ENCODE results near the gene SPNS1.

SPNS1 gene

DNA sequence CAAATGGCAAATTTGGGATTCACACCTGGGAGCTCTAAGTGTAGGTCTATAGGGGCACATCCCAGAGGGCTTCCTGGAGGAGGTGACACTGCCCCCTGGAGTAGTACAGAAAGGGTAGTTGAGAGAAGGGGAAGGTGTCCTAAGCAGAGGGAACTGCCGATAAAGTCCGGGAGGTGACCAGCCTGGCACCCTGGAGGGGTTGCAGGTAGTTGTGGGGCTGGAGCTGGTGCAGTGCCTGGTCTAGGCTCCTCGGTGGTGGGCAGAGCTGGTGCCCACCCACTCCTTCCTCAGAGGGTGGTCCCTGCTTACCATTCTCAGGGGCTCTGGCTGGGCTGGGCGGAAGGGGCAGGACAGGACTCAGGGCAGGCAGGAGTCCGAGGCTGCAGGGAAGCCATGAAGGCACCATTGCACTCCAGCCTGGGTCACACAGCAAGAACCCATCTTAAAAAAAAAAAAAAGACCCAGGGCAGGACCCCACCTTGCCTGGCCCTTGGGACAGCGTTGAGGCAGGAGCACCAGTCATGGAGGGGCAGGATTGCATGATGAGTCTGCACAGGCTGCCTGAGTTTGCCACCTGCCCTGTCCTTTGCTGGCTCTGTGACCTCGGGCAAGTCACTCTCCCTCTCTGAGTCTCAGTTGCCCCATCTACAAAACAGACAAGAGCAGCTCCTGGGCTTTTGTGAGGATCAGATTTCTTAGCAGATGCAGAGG is 54.0 kb downstream of the SPNS1 start:
- no peak for DNase-seq (ENCODE audit: low spot score)

DNA sequence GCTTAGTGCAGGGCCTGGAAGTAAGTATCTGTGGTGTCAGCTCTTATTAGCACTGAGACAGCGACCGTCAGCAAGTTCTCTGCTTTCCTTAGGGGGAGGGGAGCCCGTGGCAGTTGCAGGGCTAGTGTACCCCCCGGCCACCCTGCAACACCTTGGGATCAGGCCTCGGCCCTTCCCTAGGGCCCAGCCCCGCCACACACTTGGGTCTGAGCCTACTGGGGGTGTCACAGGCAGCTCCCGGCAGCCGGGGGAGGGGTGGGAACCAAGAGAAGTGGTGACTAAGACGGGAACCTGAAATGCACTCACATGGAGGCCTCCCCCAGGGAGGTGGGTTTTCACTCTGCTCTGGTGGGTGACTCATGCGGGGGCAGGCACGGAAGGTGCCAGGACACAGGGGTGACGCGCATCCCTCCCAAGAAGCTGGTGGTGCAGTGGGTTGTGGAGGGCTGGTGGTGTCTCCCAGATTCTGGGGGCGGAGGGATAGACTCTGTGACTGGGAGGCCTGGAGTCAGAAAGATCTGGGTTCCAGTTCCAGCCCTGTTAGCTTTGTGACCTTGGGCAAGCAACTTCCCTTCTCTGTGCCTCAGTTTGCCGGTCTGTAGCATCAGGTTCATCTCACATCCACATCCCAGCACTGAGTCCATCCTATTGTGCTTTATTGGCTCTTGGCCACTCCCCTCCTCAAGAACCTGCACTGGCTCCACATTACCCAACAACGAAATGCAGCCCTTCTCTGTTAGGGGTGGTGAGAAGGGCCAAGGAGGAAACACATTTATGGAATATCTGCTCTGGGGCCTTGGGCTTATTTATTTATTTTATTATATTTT is 54.8 kb downstream of the SPNS1 start:
- DNase-seq (ENCODE audit: low spot score) = no peak

DNA sequence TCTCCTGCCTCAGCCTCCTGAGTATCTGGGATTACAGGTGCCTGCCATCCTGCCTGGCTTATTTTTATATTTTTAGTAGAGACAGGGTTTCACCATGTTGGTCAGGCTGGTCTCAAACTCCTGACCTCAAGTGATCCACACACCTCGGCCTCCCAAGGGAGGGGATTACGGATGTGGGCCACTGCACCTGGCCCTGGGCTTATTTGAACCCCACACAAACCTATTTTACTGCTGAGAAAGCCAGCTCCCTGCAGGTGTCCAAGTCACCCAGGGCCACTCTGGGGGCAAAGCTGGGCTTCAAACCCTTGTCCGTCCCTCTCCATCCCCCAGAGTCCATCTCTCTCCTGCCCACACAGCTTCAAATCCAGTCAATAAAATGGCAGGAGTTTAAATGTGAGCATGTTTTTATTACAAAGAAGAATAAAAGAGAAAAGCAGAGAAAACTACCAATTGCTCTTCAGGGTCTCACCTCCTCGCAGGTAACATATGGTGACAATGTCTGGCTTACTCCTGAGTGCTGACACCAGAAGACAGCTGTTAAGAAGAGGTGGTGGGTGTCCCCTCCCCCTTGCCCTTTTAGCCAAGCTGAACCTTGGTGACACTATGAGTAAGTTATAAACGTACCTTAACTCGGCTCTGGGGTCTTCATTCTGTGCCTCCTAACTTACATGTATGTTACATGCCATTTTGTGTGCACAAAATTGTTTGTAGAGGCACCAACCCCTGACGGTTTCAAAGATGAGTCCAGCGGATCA is 55.7 kb downstream of the SPNS1 start:
- no peak for DNase-seq (ENCODE audit: low spot score)
